Measurements from ENCODE around the gene DYNLT1.
"Not testable (repeated sequence)": the region's sequence is repeated elsewhere in the genome, so short reads cannot be mapped to it uniquely, and the experiment has no call there.

DNA sequence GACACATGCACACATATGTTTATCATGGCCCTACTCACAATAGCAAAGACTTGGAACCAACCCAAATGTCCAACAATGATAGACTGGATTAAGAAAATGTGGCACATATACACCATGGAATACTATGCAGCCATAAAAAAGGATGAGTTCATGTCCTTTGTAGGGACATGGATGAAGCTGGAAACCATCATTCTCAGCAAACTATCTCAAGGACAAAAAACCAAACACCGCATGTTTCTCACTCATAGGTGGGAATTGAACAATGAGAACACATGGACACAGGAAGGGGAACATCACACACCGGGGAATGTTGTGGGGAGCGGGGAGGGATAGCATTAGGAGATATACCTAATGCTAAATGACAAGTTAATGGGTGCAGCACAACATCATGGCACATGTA lies 32.6 kb upstream of the DYNLT1 start:
- TF ChIP-seq, protein P1, sequence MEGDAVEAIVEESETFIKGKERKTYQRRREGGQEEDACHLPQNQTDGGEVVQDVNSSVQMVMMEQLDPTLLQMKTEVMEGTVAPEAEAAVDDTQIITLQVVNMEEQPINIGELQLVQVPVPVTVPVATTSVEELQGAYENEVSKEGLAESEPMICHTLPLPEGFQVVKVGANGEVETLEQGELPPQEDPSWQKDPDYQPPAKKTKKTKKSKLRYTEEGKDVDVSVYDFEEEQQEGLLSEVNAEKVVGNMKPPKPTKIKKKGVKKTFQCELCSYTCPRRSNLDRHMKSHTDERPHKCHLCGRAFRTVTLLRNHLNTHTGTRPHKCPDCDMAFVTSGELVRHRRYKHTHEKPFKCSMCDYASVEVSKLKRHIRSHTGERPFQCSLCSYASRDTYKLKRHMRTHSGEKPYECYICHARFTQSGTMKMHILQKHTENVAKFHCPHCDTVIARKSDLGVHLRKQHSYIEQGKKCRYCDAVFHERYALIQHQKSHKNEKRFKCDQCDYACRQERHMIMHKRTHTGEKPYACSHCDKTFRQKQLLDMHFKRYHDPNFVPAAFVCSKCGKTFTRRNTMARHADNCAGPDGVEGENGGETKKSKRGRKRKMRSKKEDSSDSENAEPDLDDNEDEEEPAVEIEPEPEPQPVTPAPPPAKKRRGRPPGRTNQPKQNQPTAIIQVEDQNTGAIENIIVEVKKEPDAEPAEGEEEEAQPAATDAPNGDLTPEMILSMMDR (conservative IDR thresholded peaks at IDR 0.05; ENCODE audit: low read depth, low read length), result not testable (repeated sequence)
- TF ChIP-seq EZH2 (IDR thresholded peaks at IDR 0.05; ENCODE audit: low read length, unreplicated experiment), result not testable (repeated sequence)

Data from PC-3 (cell line).